GM23338 (cell line): ENCODE data around the gene RBCK1.

ENCODE experiments used
- EZH2 ChIP-seq: fragments of 200-600 bp; sonication (generic); IDR thresholded peaks from one replicate; pipeline ENCODE4 v1.8.0; 2017; ENCODE audit warnings: antibody characterized with exemption, mild to moderate bottlenecking, low read depth; ENCODE audit not compliant: unreplicated experiment
- EZH2phosphoT487 ChIP-seq: fragments of 200-600 bp; sonication (generic); IDR thresholded peaks from one replicate; pipeline ENCODE4 v1.8.1; 2018; ENCODE audit warnings: antibody characterized with exemption; ENCODE audit not compliant: unreplicated experiment
- POLR2AphosphoS5 ChIP-seq: IDR thresholded peaks from 2 replicates; pipeline ENCODE4 v1.6.1; 2016; ENCODE audit warnings: antibody characterized with exemption, low read depth
- REST ChIP-seq: IDR thresholded peaks from one replicate; pipeline ENCODE4 v1.6.1; 2018; ENCODE audit warnings: antibody characterized with exemption; ENCODE audit not compliant: unreplicated experiment
- ZNF331 ChIP-seq: fragments of 250-450 bp; sonication (Bioruptor Pico); IDR thresholded peaks from 2 replicates; pipeline ENCODE4 v1.5.0; 2020; ENCODE audit warnings: low read depth, mild to moderate bottlenecking, moderate library complexity
- TF ChIP-seq, protein P1 (sequence below), 2 experiments: fragments of 200-600 bp in 1 of 2; sonication (generic) in 1 of 2; conservative IDR thresholded peaks; 2 replicates each; pipeline versions ENCODE4 v1.5.1 to v1.6.1; 2016 to 2017; ENCODE audit warnings: antibody characterized with exemption in 2 of 2, low read depth in 2 of 2, mild to moderate bottlenecking in 2 of 2, moderate library complexity in 1 of 2

GRCh38 chr20:370151-370600 lies 37.9 kb upstream of the RBCK1 start:
- TF ChIP-seq, protein P1, sequence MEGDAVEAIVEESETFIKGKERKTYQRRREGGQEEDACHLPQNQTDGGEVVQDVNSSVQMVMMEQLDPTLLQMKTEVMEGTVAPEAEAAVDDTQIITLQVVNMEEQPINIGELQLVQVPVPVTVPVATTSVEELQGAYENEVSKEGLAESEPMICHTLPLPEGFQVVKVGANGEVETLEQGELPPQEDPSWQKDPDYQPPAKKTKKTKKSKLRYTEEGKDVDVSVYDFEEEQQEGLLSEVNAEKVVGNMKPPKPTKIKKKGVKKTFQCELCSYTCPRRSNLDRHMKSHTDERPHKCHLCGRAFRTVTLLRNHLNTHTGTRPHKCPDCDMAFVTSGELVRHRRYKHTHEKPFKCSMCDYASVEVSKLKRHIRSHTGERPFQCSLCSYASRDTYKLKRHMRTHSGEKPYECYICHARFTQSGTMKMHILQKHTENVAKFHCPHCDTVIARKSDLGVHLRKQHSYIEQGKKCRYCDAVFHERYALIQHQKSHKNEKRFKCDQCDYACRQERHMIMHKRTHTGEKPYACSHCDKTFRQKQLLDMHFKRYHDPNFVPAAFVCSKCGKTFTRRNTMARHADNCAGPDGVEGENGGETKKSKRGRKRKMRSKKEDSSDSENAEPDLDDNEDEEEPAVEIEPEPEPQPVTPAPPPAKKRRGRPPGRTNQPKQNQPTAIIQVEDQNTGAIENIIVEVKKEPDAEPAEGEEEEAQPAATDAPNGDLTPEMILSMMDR (conservative IDR thresholded peaks at IDR 0.05; ENCODE audit: low read depth in 2 of 2) = no peak
- TF ChIP-seq REST (no peak), POLR2AphosphoS5 (no peak), EZH2phosphoT487 (no peak), EZH2 (no peak), ZNF331 (CRISPR knock-in tag) (no peak)
